Caco-2 (cell line): ENCODE data around the gene PUSL1. TPM values are rescaled to one million over a fixed set of nuclear protein-coding genes. Genes with fewer than 3 reads are reported as not detected.

ENCODE experiments used
- BruUV-seq: library from RNA; stranded (reverse); fragments of 400-500 nt; replicated peaks from 2 replicates; lab custom pipeline; 2021; lab: Mats Ljungman, UMichigan
- CTCF ChIA-PET: fragments of 300-600 bp; sonication (Branson Sonifier 250); formaldehyde crosslinking; loops from one replicate; lab custom pipeline; 2022; ENCODE audit warnings: antibody characterized with exemption; lab: Charles Lee
- POLR2A ChIA-PET: fragments of 300-600 bp; sonication (Branson Sonifier 250); formaldehyde crosslinking; loops from one replicate; lab custom pipeline; 2022; ENCODE audit warnings: antibody characterized with exemption; lab: Charles Lee
- DNase-seq, 2 experiments: peaks; one replicate each; pipeline versions ENCODE4 v3.0.0 to v3.0.0-alpha.2; 2020 to 2022
- H3K27me3 ChIP-seq: replicated peaks from 2 replicates; pipeline ENCODE4 v1.6.0; 2011; ENCODE audit warnings: low read length; ENCODE audit not compliant: control insufficient read depth, insufficient read depth
- H3K36me3 ChIP-seq: 2 replicates; pipeline ENCODE4 v1.5.1; 2011; ENCODE audit warnings: low read length; ENCODE audit not compliant: control insufficient read depth, insufficient read depth
- H3K4me1 ChIP-seq: fragments of 250-450 bp; sonication (Bioruptor Pico); 2 replicates; pipeline ENCODE4 v1.5.1; 2020; ENCODE audit warnings: mild to moderate bottlenecking
- H3K4me3 ChIP-seq: 2 replicates; pipeline ENCODE4 v1.5.1; 2011; ENCODE audit warnings: low read depth, mild to moderate bottlenecking, control low read depth, low read length
- H3K9me3 ChIP-seq: fragments of 250-450 bp; sonication (Bioruptor Pico); 2 replicates; pipeline ENCODE4 v1.5.1; 2020; ENCODE audit warnings: mild to moderate bottlenecking, moderate library complexity
- H3K27ac Mint-ChIP-seq: one replicate; pipeline ENCODE4 v1.8.0; 2022; ENCODE audit warnings: mixed read lengths; ENCODE audit not compliant: unreplicated experiment
- H3K27me3 Mint-ChIP-seq: one replicate; pipeline ENCODE4 v1.8.0; 2022; ENCODE audit warnings: mixed read lengths; ENCODE audit not compliant: insufficient read depth, unreplicated experiment
- H3K36me3 Mint-ChIP-seq: one replicate; pipeline ENCODE4 v1.8.0; 2022; ENCODE audit warnings: mild to moderate bottlenecking, mixed read lengths; ENCODE audit not compliant: insufficient read depth, unreplicated experiment
- H3K4me1 Mint-ChIP-seq: one replicate; pipeline ENCODE4 v1.8.0; 2022; ENCODE audit warnings: low read depth, mixed read lengths; ENCODE audit not compliant: unreplicated experiment
- H3K4me3 Mint-ChIP-seq: one replicate; pipeline ENCODE4 v1.8.0; 2022; ENCODE audit warnings: mild to moderate bottlenecking, moderate library complexity, mixed read lengths; ENCODE audit not compliant: unreplicated experiment
- H3K9me3 Mint-ChIP-seq: one replicate; pipeline ENCODE4 v1.8.0; 2022; ENCODE audit warnings: mixed read lengths; ENCODE audit not compliant: unreplicated experiment
- CTCF ChIP-seq, 2 experiments: fragments of 200-600 bp in 1 of 2; IDR thresholded peaks; 1 replicate in 1 of 2; 2 replicates in 1 of 2; pipeline versions ENCODE4 v1.5.1 to v1.8.0; 2011 to 2022; ENCODE audit warnings: antibody characterized with exemption in 1 of 2, control low read depth in 1 of 2, inconsistent platforms in 1 of 2, low read depth in 1 of 2, low read length in 1 of 2, mild to moderate bottlenecking in 1 of 2, moderate library complexity in 1 of 2; ENCODE audit not compliant: insufficient read depth in 1 of 2, severe bottlenecking in 1 of 2, unreplicated experiment in 1 of 2
- intact Hi-C: fragments of 100-400 bp; cut with micrococcal nuclease; formaldehyde crosslinking; loops from one replicate; pipeline ENCODE4 v1.10.0; 2022; ENCODE audit not compliant: unreplicated experiment
- total RNA-seq: library from RNA; stranded (reverse); gene quantifications from 2 replicates; pipeline ENCODE4 v1.2.3, GENCODE V29; 2022

PUSL1 gene
- total RNA-seq, 1 experiment from 2014 or later: 43.8 TPM

- Histone ChIP-seq H3K4me1 (0 out of 2 replicates have a peak, but pooled peaks cover 1% of the 10 kb centered on the region), H3K4me3 (no peak overlapping the region), H3K36me3 (no peaks in the 10 kb centered on the region; the same call in 1 of the 2 replicates), H3K27me3 (no peaks in the 10 kb centered on the region), H3K9me3 (no peaks in the 10 kb centered on the region)
- BruUV-seq: no TSS peak
- ChIA-PET CTCF (no interaction called here), POLR2A (no interaction called here)
- peaks cover 35% of the 10 kb centered on the region for H3K36me3 Mint-ChIP-seq
- intact Hi-C loops: loop anchor here (10.0 kb wide), 1 partner anchor 165 kb away; no protein-coding TSS in a partner anchor
- no peak for DNase-seq
- H3K4me3 Mint-ChIP-seq: no peak overlapping the region
- TF ChIP-seq CTCF (IDR thresholded peaks at IDR 0.05; ENCODE audit: insufficient read depth in 1 of 2, low read depth in 1 of 2, low read length in 1 of 2, severe bottlenecking in 1 of 2, unreplicated experiment in 1 of 2): no peak
- H3K9me3 Mint-ChIP-seq: no peaks in the 10 kb centered on the region
- H3K27ac Mint-ChIP-seq: no peak overlapping the region
- H3K4me1 Mint-ChIP-seq: no peaks in the 10 kb centered on the region
- H3K27me3 Mint-ChIP-seq: no peaks in the 10 kb centered on the region
Measured at GRCh38 chr1:1340185-1340584, 31.8 kb downstream of the PUSL1 start.

GRCh38 chr1:1340791-1341548 is 32.6 kb downstream of the PUSL1 start:
- intact Hi-C loops: loop anchor here (10.0 kb wide), 1 partner anchor 164 kb away; no protein-coding TSS in a partner anchor
- no peak overlapping the region for H3K4me3 Mint-ChIP-seq

More at GRCh38 chr1:1340791-1341548, 32.6 kb downstream of the PUSL1 start:
- POLR2A ChIA-PET: no interaction called here
- no peaks in the 10 kb centered on the region for H3K9me3 Mint-ChIP-seq
- no peaks in the 10 kb centered on the region for H3K27me3 Mint-ChIP-seq
- CTCF ChIA-PET: no interaction called here
- Histone ChIP-seq H3K4me3 (no peak overlapping the region), H3K36me3 (no peaks in the 10 kb centered on the region; the same call in 1 of the 2 replicates), H3K9me3 (no peaks in the 10 kb centered on the region), H3K27me3 (no peaks in the 10 kb centered on the region), H3K4me1 (0 out of 2 replicates have a peak, but pooled peaks cover 6% of the 10 kb centered on the region)
- H3K4me1 Mint-ChIP-seq: no peaks in the 10 kb centered on the region
- H3K27ac Mint-ChIP-seq: no peak overlapping the region
- no TSS peak for BruUV-seq
- peaks cover 35% of the 10 kb centered on the region for H3K36me3 Mint-ChIP-seq
- TF ChIP-seq CTCF (IDR thresholded peaks at IDR 0.05; ENCODE audit: insufficient read depth in 1 of 2, low read depth in 1 of 2, low read length in 1 of 2, severe bottlenecking in 1 of 2, unreplicated experiment in 1 of 2): no peak
- no peak for DNase-seq
